ENCODE data around the gene CT45A10.
"Not testable (repeated sequence)": the region's sequence is repeated elsewhere in the genome, so short reads cannot be mapped to it uniquely, and the experiment has no call there.

The CT45A10 gene

DNA sequence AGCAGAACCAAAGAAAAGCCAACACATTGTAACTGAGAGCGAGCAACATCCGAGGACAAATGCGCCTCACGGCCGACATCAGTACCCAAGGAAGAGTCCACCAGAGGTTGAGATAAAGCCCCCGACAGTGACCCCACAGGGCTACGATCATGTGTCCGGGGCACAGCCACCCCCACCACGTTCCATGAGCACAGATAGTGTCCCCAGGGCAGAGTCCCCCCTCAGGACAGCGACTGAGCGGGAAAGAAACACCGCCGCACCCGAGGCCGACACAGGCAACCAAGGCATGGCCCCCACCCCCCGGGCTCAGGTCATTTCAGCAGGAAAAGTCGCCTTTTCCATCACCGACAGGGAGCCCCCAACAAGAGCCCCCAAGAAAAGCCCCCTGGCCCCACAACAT is 5.0 kb downstream of the CT45A10 start:
- not testable (repeated sequence) for H3K4me1 ChIP-seq (ENCODE audit: control insufficient read depth, insufficient read depth, low read length, poor library complexity, severe bottlenecking); H3K4me3 ChIP-seq (ENCODE audit: insufficient read depth, low read depth, low read length, poor library complexity, severe bottlenecking); H3K27ac ChIP-seq (ENCODE audit: insufficient read depth, low read length, poor library complexity, severe bottlenecking); DNase-seq; H3K27me3 ChIP-seq (replicated peaks; ENCODE audit: control insufficient read depth, insufficient read depth, low read length, poor library complexity, severe bottlenecking); H3K9me3 ChIP-seq (ENCODE audit: control insufficient read depth, low read length); H3K36me3 ChIP-seq (ENCODE audit: control insufficient read depth, insufficient read depth, low read length)

DNA sequence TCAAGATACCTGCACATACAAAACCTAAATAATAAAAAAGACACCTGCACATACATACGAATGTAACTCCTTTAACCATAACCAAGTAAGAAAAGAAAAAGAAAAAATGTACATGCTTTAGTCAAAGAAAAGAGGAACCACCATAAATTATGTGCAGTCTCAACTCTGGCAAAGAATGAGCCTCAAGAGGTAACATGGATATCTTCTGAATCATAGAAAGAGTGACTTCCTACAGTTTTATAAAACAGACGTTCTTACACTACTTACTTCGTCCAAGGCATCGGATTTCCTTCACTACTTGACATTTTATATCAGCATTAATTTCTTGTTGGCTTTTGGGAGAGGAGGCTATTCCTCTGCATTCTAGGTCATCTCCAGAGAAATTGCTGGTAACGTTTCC is 10.5 kb downstream of the CT45A10 start:
- DNase-seq; H3K9me3 ChIP-seq (ENCODE audit: control insufficient read depth, low read length); H3K27me3 ChIP-seq (replicated peaks; ENCODE audit: control insufficient read depth, insufficient read depth, low read length, poor library complexity, severe bottlenecking); H3K4me3 ChIP-seq (ENCODE audit: insufficient read depth, low read depth, low read length, poor library complexity, severe bottlenecking); H3K27ac ChIP-seq (ENCODE audit: insufficient read depth, low read length, poor library complexity, severe bottlenecking); H3K36me3 ChIP-seq (ENCODE audit: control insufficient read depth, insufficient read depth, low read length); H3K4me1 ChIP-seq (ENCODE audit: control insufficient read depth, insufficient read depth, low read length, poor library complexity, severe bottlenecking): not testable (repeated sequence)

DNA sequence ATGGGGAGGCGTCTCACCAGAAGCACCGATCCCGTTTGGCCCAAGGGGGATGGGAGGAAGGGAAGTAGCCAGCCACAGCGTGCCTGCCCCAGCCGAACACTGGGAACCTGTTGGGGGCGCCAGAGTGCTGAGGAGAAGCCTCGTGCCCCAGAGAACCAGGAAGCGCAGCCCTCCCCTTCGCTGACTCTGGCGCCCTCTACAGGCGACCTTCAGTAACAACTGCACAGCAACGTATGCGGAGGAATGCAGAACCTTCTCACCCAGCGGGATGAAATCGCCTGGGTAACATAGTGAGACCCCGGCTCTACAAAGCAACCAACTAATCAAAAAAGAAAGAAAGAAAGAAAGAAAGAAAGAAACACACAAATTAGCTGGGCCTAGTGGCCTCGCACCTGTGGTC is 21.5 kb downstream of the CT45A10 start, which contains the start of gene CT45A9:
Gene CT45A9 (minus strand): TSS at position 101 of the 400 bp plus-strand sequence. CDS start 3,751 bp downstream, outside the sequence.
- not testable (repeated sequence) for H3K27me3 ChIP-seq (replicated peaks; ENCODE audit: control insufficient read depth, insufficient read depth, low read length, poor library complexity, severe bottlenecking); H3K36me3 ChIP-seq (ENCODE audit: control insufficient read depth, insufficient read depth, low read length); H3K9me3 ChIP-seq (ENCODE audit: control insufficient read depth, low read length); DNase-seq; H3K27ac ChIP-seq (ENCODE audit: insufficient read depth, low read length, poor library complexity, severe bottlenecking); H3K4me3 ChIP-seq (ENCODE audit: insufficient read depth, low read depth, low read length, poor library complexity, severe bottlenecking); H3K4me1 ChIP-seq (ENCODE audit: control insufficient read depth, insufficient read depth, low read length, poor library complexity, severe bottlenecking)

DNA sequence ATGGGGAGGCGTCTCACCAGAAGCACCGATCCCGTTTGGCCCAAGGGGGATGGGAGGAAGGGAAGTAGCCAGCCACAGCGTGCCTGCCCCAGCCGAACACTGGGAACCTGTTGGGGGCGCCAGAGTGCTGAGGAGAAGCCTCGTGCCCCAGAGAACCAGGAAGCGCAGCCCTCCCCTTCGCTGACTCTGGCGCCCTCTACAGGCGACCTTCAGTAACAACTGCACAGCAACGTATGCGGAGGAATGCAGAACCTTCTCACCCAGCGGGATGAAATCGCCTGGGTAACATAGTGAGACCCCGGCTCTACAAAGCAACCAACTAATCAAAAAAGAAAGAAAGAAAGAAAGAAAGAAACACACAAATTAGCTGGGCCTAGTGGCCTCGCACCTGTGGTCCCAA is 38.8 kb downstream of the CT45A10 start, which contains the start of gene CT45A8:
Gene CT45A8 (minus strand): TSS at position 101 of the 400 bp plus-strand sequence. CDS start 3,755 bp downstream, outside the sequence.
- not testable (repeated sequence) for H3K4me3 ChIP-seq (ENCODE audit: insufficient read depth, low read depth, low read length, poor library complexity, severe bottlenecking); H3K9me3 ChIP-seq (ENCODE audit: control insufficient read depth, low read length); H3K4me1 ChIP-seq (ENCODE audit: control insufficient read depth, insufficient read depth, low read length, poor library complexity, severe bottlenecking); H3K27ac ChIP-seq (ENCODE audit: insufficient read depth, low read length, poor library complexity, severe bottlenecking); H3K36me3 ChIP-seq (ENCODE audit: control insufficient read depth, insufficient read depth, low read length); H3K27me3 ChIP-seq (replicated peaks; ENCODE audit: control insufficient read depth, insufficient read depth, low read length, poor library complexity, severe bottlenecking); DNase-seq

DNA sequence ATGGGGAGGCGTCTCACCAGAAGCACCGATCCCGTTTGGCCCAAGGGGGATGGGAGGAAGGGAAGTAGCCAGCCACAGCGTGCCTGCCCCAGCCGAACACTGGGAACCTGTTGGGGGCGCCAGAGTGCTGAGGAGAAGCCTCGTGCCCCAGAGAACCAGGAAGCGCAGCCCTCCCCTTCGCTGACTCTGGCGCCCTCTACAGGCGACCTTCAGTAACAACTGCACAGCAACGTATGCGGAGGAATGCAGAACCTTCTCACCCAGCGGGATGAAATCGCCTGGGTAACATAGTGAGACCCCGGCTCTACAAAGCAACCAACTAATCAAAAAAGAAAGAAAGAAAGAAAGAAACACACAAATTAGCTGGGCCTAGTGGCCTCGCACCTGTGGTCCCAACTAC is 56.1 kb downstream of the CT45A10 start, which contains the start of gene CT45A7:
Gene CT45A7 (minus strand): TSS at position 101 of the 400 bp plus-strand sequence. CDS start 3,747 bp downstream, outside the sequence.
- not testable (repeated sequence) for H3K9me3 ChIP-seq (ENCODE audit: control insufficient read depth, low read length); H3K36me3 ChIP-seq (ENCODE audit: control insufficient read depth, insufficient read depth, low read length); H3K4me1 ChIP-seq (ENCODE audit: control insufficient read depth, insufficient read depth, low read length, poor library complexity, severe bottlenecking); H3K27ac ChIP-seq (ENCODE audit: insufficient read depth, low read length, poor library complexity, severe bottlenecking); H3K27me3 ChIP-seq (replicated peaks; ENCODE audit: control insufficient read depth, insufficient read depth, low read length, poor library complexity, severe bottlenecking); DNase-seq; H3K4me3 ChIP-seq (ENCODE audit: insufficient read depth, low read depth, low read length, poor library complexity, severe bottlenecking)

Measured in effector memory CD4-positive, alpha-beta T cell (primary cell).